Measurements from ENCODE around the gene ANKS1B. TPM values are rescaled to one million over a fixed set of nuclear protein-coding genes. Genes with fewer than 3 reads are reported as not detected.

ANKS1B gene
- total RNA-seq, 1 experiment from 2014 or later, result 18.8 TPM

DNA sequence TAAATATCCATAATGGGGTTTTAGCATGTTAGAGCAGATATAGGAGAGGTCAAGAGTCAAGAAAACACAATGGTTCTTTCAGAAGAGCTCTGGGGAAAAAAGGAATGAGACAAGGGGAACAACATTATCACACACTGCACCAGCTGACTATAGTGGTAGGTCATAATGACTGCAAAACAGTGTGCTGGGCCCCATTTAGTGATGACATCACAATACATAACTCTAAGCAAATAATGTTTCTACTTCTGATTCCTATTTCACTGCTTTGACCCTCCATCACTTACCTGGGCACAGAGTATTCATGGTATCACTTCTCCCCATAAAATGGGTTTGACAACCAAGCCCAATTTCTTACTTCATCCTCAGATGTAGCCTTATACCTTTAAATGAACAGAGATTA lies 275.1 kb downstream of the ANKS1B start:
- Mint-ChIP-seq H3K27me3 (ENCODE audit: insufficient read depth, unreplicated experiment) (no peaks in the 10 kb centered on the region), H3K9me3 (ENCODE audit: unreplicated experiment) (no peaks in the 10 kb centered on the region), H3K4me3 (ENCODE audit: unreplicated experiment) (no peak overlapping the region), H3K27ac (ENCODE audit: low read depth, unreplicated experiment) (no peak overlapping the region), H3K36me3 (ENCODE audit: insufficient read depth, unreplicated experiment) (no peaks in the 10 kb centered on the region), H3K4me1 (ENCODE audit: insufficient read depth, unreplicated experiment) (peaks cover 7% of the 10 kb centered on the region)
- no TSS peak for BruUV-seq (replicated peaks)
- DNase-seq (ENCODE audit: unreplicated experiment), result no peak
- CTCF ChIA-PET, result interaction anchor here (0.9 kb wide), 1 partner anchor 51 kb away, joined by 4 read pairs; no protein-coding TSS in a partner anchor
- POLR2A ChIA-PET, result no interaction called here
- intact Hi-C loops (cut with micrococcal nuclease), result no loop called here
- TF ChIP-seq, protein P1, sequence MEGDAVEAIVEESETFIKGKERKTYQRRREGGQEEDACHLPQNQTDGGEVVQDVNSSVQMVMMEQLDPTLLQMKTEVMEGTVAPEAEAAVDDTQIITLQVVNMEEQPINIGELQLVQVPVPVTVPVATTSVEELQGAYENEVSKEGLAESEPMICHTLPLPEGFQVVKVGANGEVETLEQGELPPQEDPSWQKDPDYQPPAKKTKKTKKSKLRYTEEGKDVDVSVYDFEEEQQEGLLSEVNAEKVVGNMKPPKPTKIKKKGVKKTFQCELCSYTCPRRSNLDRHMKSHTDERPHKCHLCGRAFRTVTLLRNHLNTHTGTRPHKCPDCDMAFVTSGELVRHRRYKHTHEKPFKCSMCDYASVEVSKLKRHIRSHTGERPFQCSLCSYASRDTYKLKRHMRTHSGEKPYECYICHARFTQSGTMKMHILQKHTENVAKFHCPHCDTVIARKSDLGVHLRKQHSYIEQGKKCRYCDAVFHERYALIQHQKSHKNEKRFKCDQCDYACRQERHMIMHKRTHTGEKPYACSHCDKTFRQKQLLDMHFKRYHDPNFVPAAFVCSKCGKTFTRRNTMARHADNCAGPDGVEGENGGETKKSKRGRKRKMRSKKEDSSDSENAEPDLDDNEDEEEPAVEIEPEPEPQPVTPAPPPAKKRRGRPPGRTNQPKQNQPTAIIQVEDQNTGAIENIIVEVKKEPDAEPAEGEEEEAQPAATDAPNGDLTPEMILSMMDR (IDR thresholded peaks at IDR 0.05; ENCODE audit: unreplicated experiment), result no peak

DNA sequence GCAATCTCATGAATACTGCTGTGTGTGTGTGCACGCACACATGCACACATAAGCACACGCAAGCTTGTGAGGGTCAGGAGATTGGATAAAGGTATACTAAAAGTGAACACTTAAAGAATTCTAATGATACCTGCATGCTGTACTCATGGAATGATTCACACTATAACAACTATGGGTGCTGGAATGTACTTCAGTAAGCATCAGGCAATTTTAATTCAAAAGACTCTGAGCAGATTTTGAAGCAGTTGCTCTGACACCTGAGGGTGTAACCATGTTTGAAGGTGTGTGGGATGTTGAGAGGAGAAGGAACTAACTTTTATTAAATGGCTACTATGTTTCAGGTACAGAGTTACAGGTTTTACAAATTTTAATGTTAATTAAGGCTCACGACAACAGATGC lies 275.6 kb downstream of the ANKS1B start:
- CTCF ChIA-PET, result interaction anchor here (0.7 to 1.1 kb wide), 3 partner anchors 51 to 846 kb away, joined by 3 to 5 read pairs (median 4); no protein-coding TSS in a partner anchor

DNA sequence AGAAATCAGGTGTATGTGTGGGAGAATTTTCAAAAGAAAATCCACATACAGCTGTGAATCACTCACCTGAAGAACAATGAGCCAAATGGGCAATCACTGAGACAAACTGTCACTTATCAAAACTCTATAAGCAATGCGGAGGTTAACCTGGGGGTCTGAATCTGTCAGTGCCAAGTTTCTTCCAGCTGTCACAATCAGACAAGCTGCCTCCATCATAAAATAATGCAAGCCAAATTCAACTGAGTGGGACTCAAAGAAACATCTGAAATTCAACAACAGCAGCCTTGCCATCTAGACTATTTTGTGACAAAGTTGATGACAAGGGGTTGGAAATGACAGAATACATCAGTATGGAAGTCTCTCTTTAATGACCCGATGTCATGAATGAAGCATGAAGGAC lies 276.9 kb downstream of the ANKS1B start:
- H3K9me3 Mint-ChIP-seq (ENCODE audit: unreplicated experiment), result no peaks in the 10 kb centered on the region
- intact Hi-C loops (cut with micrococcal nuclease), result no loop called here
- DNase-seq (ENCODE audit: unreplicated experiment), result no peak
- TF ChIP-seq, protein P1 (IDR thresholded peaks at IDR 0.05; ENCODE audit: unreplicated experiment), result no peak
- H3K4me1 Mint-ChIP-seq (ENCODE audit: insufficient read depth, unreplicated experiment), result peaks cover 7% of the 10 kb centered on the region
- H3K27ac Mint-ChIP-seq (ENCODE audit: low read depth, unreplicated experiment), result peak overlapping the region; percentile 27
- no peaks in the 10 kb centered on the region for H3K27me3 Mint-ChIP-seq (ENCODE audit: insufficient read depth, unreplicated experiment)
- BruUV-seq (replicated peaks), result no TSS peak
- POLR2A ChIA-PET, result no interaction called here
- no peaks in the 10 kb centered on the region for H3K36me3 Mint-ChIP-seq (ENCODE audit: insufficient read depth, unreplicated experiment)
- CTCF ChIA-PET, result interaction anchor here (0.5 to 0.6 kb wide), 3 partner anchors 44 to 506 kb away, joined by 3 to 4 read pairs (median 3); no protein-coding TSS in a partner anchor
- no peak overlapping the region for H3K4me3 Mint-ChIP-seq (ENCODE audit: unreplicated experiment)

More for the DNA sequence above, 275.6 kb downstream of the ANKS1B start:
- H3K27ac Mint-ChIP-seq (ENCODE audit: low read depth, unreplicated experiment), result no peak overlapping the region
- POLR2A ChIA-PET, result no interaction called here
- H3K36me3 Mint-ChIP-seq (ENCODE audit: insufficient read depth, unreplicated experiment), result no peaks in the 10 kb centered on the region
- no peaks in the 10 kb centered on the region for H3K27me3 Mint-ChIP-seq (ENCODE audit: insufficient read depth, unreplicated experiment)
- intact Hi-C loops (cut with micrococcal nuclease), result no loop called here
- H3K9me3 Mint-ChIP-seq (ENCODE audit: unreplicated experiment), result no peaks in the 10 kb centered on the region
- no peak overlapping the region for H3K4me3 Mint-ChIP-seq (ENCODE audit: unreplicated experiment)
- TF ChIP-seq, protein P1 (IDR thresholded peaks at IDR 0.05; ENCODE audit: unreplicated experiment), result no peak
- no TSS peak for BruUV-seq (replicated peaks)
- peaks cover 7% of the 10 kb centered on the region for H3K4me1 Mint-ChIP-seq (ENCODE audit: insufficient read depth, unreplicated experiment)
- DNase-seq (ENCODE audit: unreplicated experiment), result no peak

DNA sequence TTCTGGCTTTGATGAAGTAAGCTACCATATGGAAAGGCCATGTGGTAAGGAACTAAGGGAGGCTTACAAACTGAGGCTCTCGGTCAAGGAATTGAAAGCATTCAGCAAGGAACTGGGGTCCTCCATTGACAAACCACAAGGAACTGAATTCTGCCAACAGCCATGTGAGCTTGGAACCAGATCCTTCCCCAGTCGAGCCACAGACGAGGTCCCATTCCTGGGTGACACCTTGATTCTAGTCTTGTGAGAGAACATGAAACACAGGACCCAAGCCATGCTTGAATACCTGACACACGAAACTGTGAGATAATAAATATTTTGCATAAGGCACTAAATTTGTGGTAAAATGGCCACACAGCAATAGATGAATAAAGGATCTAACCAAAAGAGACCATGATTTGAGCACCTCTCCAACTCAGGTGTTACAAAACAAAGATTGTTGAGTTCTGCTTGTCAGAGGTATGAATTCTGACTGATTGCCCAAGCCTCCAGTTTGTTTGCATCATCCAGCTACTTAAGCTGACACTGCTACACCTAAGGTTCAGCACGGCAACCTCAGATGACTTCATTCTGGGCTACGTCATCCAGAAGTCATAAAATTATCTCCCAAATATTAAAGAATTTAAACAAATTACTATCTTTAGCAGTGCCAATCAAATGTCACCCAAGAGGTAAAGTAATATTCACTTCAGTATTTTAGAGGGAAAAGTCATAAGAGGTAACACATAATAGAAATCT lies 277.8 kb downstream of the ANKS1B start:
- DNase-seq (ENCODE audit: unreplicated experiment), result peak; percentile 63
- Mint-ChIP-seq H3K4me1 (ENCODE audit: insufficient read depth, unreplicated experiment) (peaks cover 7% of the 10 kb centered on the region), H3K36me3 (ENCODE audit: insufficient read depth, unreplicated experiment) (no peaks in the 10 kb centered on the region), H3K27me3 (ENCODE audit: insufficient read depth, unreplicated experiment) (no peaks in the 10 kb centered on the region), H3K4me3 (ENCODE audit: unreplicated experiment) (no peak overlapping the region), H3K9me3 (ENCODE audit: unreplicated experiment) (no peaks in the 10 kb centered on the region), H3K27ac (ENCODE audit: low read depth, unreplicated experiment) (peak overlapping the region; percentile 27)
- CTCF ChIA-PET, result interaction anchor here (0.7 to 1.1 kb wide), 5 partner anchors 15 to 1116 kb away, joined by 3 to 6 read pairs (median 4); no protein-coding TSS in a partner anchor
- POLR2A ChIA-PET, result no interaction called here
- TF ChIP-seq, protein P1 (IDR thresholded peaks at IDR 0.05; ENCODE audit: unreplicated experiment), result no peak
- intact Hi-C loops (cut with micrococcal nuclease), result no loop called here
- TSS peak; percentile 79 for BruUV-seq (replicated peaks)

Measured in MCF 10A (cell line).